ENCODE results near the gene UBE2J2.
"Not testable (repeated sequence)": the region's sequence is repeated elsewhere in the genome, so short reads cannot be mapped to it uniquely, and the experiment has no call there.

UBE2J2 gene

DNA sequence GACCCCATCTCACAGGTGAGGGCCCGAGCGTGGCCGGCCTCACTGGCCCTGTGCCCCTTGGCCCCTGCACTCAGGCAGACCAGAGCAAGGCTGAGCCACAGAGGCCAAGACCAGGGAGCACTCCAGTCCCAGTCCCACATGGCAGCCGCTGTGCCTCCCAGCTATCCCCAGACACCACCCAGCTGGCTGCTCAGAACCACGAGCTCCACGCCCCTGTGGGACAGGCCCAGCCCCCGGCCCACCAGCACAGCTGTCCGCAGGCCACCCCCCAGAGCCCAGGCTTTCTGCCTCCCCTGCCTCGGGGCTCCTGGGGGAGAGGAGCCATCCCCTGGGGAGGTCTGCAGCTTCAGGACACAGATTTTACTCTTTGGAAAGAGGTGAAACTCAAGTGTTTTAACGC, 18.0 kb downstream of the UBE2J2 start:
- no peak for DNase-seq (ENCODE audit: low spot score)

DNA sequence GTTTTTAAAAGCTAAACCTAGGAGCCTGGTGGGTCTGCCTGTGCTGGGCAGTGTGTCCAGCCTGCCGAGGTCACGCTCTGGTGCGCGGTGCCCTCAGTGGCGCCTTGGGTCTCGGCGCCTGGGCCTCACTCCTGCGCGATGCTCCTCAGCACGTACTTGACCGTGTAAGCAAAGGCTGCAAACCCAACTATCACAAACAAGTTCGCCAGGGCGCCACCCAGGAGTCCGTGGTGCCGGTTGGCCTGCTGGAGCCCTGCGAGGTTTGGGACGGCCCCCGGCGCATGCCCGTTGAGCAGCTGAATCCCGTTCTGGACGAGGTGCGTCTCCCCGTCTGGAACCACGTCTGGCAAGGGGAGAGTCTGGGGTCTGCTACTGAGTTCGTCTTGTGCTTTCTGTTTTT, 18.6 kb downstream of the UBE2J2 start:
- DNase-seq (ENCODE audit: low spot score) = no peak

DNA sequence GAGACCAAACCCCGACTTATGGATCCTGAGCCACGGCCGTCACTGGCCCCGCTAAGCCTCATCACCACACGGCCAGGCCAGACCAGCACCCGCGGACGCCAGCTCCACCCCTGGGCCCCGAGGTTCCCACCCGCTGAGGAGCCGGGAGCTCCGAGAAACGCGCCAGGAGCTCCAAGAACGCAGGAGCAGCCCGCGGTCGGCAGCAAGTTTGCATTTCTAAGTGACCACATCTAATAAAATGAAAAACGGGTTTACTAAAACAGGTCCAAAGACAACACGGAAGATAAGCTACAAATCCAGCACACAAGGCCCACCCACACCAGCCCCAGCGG, 19.0 kb downstream of the UBE2J2 start:
- no peak for DNase-seq (ENCODE audit: low spot score)

DNA sequence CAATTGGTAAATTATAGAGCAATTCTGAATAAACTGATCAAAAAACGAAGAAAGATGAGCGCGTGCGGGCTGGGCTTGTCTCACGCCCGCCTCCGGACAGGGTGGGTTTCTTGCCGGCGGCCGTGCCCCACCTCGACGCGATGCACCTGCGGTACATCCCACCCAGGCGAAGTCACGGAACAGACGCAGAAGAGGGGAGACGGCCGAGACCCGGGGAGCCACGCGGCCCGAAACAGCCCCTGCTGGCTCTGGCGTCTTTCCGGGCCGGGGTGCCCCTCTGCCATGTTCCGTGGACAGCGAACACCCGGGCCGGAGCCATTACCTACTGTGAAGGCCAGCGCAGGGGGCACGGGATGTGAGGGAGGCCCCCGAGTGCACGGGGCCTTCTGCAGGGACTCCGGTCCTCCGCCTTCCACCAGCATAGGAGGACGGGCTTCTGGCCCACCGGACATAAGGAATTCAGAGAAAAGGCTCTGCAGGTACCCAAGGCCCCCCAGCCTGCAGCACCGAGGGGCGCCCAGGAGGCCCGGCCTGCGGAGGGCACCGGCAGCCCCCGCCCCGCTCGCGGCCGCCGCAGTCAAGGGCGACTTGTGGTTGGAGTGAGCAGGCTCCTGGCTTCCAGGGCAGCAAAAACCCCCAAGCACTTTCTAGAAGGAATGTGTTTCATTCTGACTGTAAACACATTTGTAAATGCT, 19.5 kb downstream of the UBE2J2 start:
- no peak for DNase-seq (ENCODE audit: low spot score)

DNA sequence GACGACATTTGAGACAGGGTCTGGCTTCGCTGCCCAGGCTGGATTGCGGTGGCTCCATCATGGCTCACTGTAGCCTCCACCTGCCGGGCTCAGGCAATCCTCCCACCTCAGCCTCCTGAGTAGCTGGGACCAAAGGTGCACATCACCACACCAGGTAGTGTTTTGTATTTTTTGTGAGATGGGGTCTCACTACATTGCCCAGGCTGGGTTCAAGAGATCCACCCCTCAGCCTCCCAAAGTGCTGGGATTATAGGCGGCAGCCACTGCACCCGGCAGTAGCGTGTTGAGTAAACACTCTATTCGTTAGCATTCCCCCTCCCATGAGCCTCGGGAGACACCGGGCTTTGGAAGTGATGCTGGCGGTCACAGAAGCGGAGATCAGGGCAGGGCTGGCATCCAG, 20.3 kb downstream of the UBE2J2 start:
- no peak for DNase-seq (ENCODE audit: low spot score)

DNA sequence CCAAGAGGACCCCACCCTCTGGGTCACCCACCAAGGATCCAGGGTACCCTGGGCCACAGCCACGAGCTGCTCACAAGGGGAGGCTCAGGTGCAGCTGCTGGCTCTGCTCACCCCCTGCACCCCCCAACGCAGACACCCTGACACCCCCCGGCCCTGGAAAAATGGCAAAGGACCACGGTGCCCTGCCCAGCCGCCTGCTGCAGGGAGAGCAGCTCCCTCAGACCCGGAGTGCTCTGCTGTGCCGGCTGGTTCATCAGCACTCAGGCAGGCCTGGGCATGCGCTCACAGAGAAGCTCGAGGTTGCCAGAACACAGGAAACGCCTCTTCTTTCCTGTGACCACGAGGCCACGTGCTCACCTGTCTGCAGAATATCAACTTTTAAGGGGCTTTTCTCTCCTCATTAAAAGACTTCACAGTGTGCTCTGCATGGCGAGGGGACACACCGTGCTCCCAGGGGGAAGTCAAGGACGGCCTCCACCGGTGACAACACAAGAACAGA, 22.8 kb downstream of the UBE2J2 start:
- no peak for DNase-seq (ENCODE audit: low spot score)

DNA sequence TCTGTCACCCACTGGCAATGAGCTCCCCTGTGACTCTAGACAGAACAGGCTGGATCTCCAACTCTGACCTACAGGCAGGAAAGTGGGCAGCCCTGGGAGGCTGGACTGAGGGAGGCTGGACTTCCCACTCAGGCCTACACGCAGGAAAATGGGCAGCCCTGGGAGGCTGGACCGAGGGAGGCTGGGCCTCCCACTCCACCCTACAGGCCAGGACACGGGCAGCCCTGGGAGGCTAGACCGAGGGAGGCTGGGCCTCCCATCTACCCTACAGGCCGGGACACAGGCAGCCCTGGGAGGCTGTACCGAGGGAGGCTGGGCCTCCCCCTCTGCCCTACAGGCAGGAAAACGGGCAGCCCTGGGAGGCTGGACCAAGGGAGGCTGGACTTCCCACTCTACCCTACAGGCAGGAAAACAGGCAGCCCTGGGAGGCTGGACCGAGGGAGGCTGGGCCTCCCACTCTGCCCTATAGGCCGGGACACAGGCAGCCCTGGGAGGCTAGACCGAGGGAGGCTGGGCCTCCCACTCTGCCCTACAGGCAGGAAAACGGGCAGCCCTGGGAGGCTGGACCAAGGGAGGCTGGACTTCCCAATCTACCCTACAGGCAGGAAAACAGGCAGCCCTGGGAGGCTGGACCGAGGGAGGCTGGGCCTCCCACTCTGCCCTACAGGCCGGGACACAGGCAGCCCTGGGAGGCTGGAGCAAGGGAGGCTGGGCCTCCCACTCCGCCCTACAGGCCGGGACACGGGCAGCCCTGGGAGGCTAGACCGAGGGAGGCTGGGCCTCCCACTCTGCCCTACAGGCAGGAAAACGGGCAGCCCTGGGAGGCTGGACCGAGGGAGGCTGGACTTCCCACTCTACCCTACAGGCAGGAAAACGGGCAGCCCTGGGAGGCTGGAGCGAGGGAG, 25.4 kb downstream of the UBE2J2 start:
- not testable (repeated sequence) for DNase-seq (ENCODE audit: low spot score)

DNA sequence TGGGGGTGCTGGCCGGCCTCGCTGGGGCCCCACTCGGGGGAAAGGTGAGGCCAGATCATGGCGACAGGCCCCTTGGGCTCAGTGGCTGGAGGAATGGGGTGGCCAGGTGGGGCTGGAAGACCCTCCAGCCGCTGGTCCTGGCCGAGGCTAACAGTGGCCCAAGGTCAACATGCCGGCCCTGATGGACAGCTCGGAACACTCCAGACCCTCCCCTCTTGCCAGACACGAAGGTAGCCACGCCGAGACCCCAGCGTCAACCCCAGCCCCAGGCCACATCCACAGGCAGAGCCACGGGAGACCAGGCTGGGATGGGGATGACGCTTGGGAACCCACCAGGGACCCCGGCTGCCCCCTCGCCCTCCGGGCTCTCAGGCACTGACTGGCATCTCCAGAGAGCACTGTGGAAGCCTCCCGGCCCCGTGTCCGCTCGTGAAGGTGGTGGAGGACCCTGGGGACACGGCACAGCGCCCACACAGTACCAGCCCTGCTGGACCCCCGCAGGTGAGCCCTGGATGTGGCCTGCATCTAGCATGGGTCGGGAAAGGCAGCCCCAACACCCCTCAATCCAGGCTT, 26.2 kb downstream of the UBE2J2 start:
- DNase-seq (ENCODE audit: low spot score) = no peak

DNA sequence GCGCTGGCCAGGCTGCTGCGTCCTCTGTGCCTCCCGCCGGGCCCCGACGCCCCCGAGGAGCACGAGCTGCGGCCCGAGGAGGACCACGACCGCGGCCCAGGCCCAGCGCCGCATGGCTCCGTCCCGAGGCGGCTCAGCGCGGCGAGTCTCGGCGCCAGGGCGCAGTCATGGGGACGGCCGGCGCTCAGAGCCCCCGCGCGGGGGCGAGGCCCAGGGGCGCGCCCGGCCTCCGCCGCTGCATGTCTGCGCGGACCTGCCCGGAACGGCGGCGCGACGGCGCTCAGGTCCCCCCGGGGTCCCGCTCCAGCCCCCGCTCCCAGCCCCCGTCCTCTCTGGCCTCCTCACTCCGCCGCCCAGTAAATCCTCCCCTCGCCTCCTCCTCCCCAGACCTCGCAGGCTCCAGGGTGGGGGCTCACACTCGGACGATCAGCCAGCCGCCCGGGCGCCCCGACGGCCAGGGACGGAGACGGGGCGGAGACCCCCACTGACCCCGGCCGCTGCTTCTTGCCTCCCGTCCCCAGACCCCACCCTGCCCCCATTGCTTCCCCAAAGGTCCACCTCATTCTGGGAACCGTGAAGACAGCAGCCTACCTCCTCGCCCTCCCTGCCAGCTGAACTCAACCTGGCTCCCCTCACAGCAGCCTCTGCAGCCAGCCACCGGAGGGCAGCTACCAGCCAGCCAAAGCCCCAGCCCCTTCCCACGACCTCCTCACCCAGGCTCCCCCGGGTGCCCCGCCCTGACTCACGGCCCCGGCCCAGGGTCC, 26.9 kb downstream of the UBE2J2 start, which contains the start of gene C1QTNF12:
Gene C1QTNF12 (minus strand): TSS at position 146 of the 764 bp plus-strand sequence. CDS start 32 bp downstream, at position 114.
- DNase-seq (ENCODE audit: low spot score) = no peak

DNA sequence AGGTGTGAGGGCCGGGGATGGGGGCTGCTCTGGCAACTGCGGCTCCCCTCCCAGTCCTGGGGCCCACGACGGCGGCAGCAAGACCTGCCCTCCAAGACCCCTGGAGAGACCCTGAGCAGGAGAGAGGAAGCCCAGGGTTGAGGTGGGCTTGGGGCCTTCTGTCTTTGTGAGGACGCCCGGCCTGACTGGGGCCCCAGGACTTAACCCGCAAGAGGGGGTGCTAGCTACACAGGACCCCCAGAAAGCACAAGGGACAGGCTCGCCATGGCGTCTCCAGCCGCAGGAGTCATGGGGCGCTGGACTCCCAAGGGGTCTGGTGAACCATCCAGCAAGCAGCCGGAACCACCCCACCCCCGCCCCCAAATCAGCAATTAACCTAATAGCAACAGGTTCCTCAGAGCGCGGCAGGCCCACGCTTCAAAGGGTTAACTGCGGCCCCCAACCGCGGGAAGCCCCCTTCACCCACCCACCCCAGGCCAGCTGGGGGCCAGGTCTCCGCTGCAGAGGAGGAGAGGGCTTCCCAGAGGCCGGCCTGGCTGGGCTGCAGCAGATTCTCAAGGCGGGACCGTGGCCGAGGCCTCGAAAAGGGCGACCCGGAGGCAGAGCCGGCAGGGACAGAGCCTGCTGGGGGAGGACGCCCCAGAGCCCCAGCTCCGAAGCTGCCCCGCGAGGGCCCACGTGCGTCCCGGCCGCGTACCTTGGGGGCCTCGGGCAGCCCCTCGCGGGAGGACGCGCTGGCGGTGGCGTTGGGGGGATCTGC, 27.7 kb downstream of the UBE2J2 start:
- DNase-seq (ENCODE audit: low spot score) = no peak

DNA sequence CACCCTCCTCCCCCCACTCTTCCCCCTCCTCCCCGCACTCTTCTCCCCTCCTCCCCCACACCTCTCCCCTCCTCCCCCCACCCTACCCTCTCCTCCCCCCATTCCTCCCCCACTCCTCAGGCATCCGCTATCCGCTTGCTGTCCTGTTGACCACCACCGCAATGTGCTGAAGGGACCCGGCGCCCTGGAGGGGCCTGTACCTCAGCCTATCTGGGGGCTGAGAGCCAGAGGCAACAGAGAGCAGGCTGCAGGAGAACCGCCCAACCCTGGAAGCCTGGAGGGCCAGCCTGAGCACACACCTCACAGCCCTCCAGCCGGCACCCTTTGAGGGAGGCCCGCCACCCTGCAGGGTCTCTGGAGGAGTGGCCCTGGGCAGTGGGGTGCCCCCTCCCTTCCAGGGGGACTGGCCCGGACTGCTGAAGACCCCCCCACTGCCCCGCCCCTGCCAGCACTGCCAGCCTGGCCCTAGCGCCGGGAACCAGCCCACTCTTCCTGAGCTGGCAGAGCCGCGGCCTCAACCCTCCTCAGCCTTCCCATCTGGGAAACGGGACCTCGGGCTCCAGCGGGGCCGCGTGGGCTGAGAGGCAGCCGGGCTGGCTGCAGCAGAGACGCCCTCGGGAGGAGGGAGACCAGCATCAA, 28.4 kb downstream of the UBE2J2 start:
- no peak for DNase-seq (ENCODE audit: low spot score)

DNA sequence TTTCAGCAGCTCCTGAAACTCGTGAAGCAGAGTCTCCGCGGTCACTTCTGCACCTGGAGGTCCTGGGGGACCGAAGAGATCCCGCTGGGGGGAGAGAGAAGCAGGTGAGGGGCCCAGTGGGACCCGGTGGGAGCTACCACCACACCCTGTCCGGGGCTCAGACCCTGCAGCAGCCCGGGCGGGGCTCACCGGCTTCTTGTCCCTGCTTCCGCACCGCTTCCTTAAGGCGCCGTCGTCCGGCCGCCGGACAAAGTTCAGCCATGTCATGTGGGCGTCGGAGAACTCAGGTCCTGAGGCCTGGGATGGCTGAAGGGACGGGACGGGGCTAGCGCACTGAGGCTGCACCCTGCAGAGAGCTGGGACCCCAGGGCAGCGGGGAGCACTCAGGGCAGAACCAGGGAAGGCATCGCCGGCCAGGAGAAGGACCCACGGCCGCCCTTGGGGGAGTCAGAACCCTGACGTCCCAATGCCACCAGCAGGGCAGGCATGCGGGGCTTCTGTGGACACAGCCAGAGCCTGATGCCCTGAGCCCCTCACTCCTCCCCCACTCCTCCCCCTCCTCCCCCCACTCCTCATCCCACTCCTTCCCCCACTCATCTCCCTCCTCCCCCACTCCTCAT, 29.4 kb downstream of the UBE2J2 start:
- no peak for DNase-seq (ENCODE audit: low spot score)

DNA sequence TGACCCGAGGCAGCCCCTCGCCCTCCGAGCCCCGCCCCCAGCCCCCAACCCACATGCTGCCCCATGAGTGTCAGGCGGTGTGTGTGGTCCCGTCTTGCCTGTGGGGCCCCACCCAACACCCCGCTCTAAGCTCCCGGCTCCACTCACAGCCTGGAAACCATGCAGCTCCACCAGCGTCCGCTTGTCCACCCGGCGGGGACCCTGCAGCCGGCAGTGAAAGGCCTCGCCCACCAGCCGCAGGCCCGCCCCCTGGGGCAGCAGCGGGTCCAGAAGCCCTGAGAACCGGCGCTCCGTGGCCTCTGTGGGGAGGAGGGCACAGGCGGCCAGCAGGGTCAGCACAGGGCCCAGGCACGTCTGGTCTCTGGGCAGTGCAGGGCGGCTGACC, 29.9 kb downstream of the UBE2J2 start:
- DNase-seq (ENCODE audit: low spot score) = no peak

DNA sequence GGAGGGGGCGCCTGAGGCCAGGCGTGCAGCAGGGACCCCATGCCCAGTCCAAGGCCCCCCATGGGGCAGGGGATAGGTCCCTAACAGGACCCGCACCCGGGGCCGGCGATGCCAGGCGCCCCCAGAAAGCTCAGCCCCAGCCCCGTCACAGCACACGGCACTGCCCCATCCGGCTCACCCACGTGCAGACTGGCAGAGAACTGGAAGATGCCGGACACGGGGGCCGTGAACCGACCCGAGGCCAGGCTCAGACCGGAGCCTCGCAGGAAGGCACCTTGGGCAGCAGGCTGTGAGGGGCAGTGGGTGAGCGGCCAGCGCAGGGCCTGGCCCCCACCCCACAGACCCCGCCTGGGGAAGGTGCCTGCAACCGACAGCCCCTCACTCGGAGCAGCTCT, 30.4 kb downstream of the UBE2J2 start:
- DNase-seq (ENCODE audit: low spot score) = no peak

DNA sequence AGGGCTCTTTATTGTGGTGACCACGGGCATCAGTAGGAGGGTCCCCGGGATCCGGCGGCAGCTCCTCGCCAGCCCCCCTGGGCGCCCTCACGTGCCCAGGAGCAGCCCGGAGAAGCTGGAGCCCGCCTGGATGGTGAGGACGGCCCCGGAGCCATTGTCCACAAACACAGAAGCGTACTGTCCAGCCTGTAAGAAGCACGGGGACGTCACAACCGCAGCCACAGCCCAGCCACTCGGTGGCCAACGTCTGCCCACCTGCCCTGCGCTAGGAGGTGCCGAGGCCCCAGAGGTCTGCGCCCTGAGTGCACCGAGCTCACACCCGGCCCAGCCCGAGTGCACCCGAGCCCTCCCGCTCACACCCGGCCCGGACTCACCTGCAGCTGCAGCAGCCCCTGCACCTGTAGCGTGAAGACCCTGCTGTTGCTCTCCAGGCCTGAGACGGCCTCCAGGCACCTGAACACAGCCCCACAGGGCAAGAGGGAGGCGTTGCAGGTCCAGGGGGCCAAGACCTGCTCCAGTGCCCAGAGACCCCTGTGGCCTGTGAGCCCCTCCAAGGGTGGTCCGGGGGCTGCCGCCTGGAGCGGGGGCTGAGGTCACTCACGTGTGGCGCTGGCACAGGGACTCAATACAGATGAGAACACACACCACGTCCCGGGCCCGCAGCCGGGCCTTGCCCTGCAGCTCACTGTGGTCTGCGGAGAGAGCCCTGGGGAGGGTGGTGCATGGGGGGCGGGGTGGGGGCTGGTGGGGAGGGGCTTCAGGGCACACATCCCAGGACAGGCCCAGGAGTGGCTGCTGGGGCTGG, 31.0 kb downstream of the UBE2J2 start:
- DNase-seq (ENCODE audit: low spot score) = no peak

DNA sequence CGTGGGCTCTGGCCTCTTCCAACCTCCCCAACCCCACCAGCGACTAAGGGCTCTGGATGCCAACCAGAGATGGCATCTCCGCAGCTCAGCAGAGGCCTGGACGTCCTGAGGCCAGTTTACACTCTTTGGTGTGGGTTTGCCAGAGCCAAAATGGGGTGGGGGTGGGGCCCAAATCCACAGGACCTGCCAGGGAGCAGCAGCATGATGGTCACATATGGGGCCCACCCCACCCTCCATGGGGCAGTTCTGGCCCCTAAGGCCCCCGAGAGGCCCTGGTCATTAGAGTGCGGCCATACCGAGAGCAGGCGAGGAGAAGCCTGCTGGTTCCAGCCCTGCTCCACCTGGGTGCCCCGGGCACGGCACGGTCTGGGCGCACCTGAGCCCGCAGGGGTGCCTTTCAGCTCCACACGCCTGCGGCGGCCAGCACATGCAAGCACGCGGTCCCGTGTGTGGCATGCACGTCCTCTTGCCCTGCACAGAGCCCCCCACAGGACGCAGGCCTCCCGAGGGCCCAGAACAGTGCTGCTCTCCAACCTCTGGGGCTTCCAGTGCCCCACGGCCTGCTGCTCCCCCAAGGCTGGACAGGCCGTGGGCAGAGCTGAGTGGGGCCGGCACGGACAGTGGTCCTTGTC, 31.9 kb downstream of the UBE2J2 start:
- no peak for DNase-seq (ENCODE audit: low spot score)

DNA sequence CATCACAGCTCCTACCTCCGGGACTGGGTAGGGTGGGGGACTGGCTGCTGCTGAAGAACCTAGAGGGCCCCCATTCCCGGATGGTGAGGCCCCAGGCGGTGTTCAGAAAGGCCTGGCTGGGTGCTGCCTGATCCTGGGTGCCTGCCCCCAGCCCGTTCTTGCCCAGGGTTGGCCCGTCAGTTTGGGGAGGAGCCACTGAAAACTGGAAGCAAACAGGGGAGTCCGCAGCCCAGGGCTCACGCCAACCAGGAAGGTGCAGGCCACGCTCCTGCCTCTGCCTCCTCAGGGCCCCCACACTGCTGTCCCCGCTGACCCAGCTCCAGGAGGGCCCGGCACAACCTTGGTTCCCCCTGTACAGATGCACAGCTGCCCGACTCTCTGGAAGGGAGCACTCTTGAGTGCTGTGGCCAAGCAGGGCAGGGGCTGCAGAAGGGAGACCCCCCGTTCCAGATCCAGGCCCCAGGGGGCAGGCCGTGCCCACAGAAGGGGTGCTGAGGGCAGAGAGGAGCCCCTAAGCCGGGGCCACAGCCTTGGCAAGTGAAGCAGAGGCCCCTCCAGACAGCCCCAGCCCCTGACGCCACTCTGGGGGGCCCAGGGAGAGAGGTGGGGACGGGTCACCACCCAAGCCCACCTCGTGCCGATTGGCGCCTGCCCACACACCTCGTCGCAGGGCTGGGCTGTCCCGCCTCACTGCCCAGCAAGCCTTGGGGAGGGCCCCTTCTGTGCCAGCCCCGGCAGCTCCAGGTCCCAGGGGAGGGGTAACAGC, 32.6 kb downstream of the UBE2J2 start:
- no peak for DNase-seq (ENCODE audit: low spot score)

DNA sequence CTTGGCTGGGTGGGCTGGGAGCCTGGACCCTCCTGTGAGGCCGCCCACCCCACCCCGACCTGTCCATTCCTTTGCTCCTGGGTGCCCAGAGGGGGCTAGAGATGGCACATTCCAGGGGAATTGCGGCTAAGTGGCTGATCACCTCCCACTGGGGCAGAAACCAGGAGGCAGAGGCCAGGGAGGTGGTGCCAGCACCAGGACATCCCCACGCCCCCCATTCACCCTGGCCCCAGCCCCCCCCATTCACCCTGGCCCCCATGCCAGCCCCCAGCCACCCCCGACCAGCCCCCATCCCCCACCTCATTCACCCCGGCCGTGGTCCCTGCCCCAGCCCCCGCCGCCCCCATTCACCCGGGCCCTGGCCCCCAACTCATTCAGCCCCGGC, 33.3 kb downstream of the UBE2J2 start:
- DNase-seq (ENCODE audit: low spot score) = peak; percentile 49

Measured in HuH-7 (cell line).